A673 (cell line): ENCODE data around the gene COPS6. TPM values are rescaled to one million over a fixed set of nuclear protein-coding genes. Genes with fewer than 3 reads are reported as not detected.
A peak's percentile ranks its signal among the peaks of the same experiment; 100 is the strongest.

Source experiments
- Bru-seq: library from RNA; stranded (reverse); fragments of 400-500 nt; gene quantifications from one replicate; lab custom pipeline; 2021; lab: Mats Ljungman, UMichigan
- BruChase-seq, 2 experiments: library from RNA; stranded (reverse); fragments of 400-500 nt; gene quantifications; one replicate each; lab custom pipeline; 2021; lab: Mats Ljungman, UMichigan
- BruUV-seq: library from RNA; stranded (reverse); fragments of 400-500 nt; replicated peaks from 2 replicates; lab custom pipeline; 2021; lab: Mats Ljungman, UMichigan
- CTCF ChIA-PET: fragments of 300-600 bp; sonication (Branson Sonifier 250); formaldehyde crosslinking; loops from one replicate; lab custom pipeline; 2022; ENCODE audit warnings: antibody characterized with exemption; lab: Charles Lee
- POLR2A ChIA-PET: fragments of 300-600 bp; sonication (Branson Sonifier 250); formaldehyde crosslinking; loops from one replicate; lab custom pipeline; 2022; ENCODE audit warnings: antibody characterized with exemption; ENCODE audit not compliant: low non-redundant PET; lab: Charles Lee
- DNase-seq: peaks from one replicate; pipeline ENCODE4 v3.0.0-alpha.2; 2015; ENCODE audit warnings: low spot score
- H3K27ac ChIP-seq: fragments of 200-600 bp; sonication (generic); 2 replicates; pipeline ENCODE4 v1.5.1; 2016; ENCODE audit warnings: mixed run types, low read depth, mild to moderate bottlenecking, mixed read lengths, antibody characterized with exemption, low read length; ENCODE audit not compliant: poor library complexity, severe bottlenecking
- H3K27me3 ChIP-seq: fragments of 200-600 bp; sonication (generic); replicated peaks from 2 replicates; pipeline ENCODE4 v1.6.1; 2017; ENCODE audit warnings: mixed run types, low read depth, mild to moderate bottlenecking, mixed read lengths, antibody characterized with exemption, low read length; ENCODE audit not compliant: insufficient read depth, poor library complexity
- H3K36me3 ChIP-seq: fragments of 200-600 bp; sonication (generic); 2 replicates; pipeline ENCODE4 v1.6.1; 2016; ENCODE audit warnings: mixed run types, mild to moderate bottlenecking, mixed read lengths, antibody characterized with exemption, low read length; ENCODE audit not compliant: insufficient read depth, poor library complexity, severe bottlenecking
- H3K4me1 ChIP-seq: fragments of 200-600 bp; sonication (generic); 2 replicates; pipeline ENCODE4 v1.6.1; 2017; ENCODE audit warnings: mixed run types, mild to moderate bottlenecking, mixed read lengths, antibody characterized with exemption, low read length; ENCODE audit not compliant: insufficient read depth, poor library complexity, severe bottlenecking
- H3K4me3 ChIP-seq: fragments of 200-600 bp; sonication (generic); 2 replicates; pipeline ENCODE4 v1.5.1; 2016; ENCODE audit warnings: low read depth, mixed run types, mild to moderate bottlenecking, mixed read lengths, low read length; ENCODE audit not compliant: poor library complexity, severe bottlenecking
- H3K9me3 ChIP-seq: fragments of 200-600 bp; sonication (generic); 2 replicates; pipeline ENCODE4 v1.6.1; 2016; ENCODE audit warnings: mixed run types, low read depth, mild to moderate bottlenecking, mixed read lengths, antibody characterized with exemption, low read length; ENCODE audit not compliant: poor library complexity, severe bottlenecking
- CTCF ChIP-seq: fragments of 300-800, 200-600 bp; sonication (generic); conservative IDR thresholded peaks from 2 replicates; pipeline ENCODE4 v1.5.1; 2017; ENCODE audit warnings: low read depth, mild to moderate bottlenecking, antibody characterized with exemption, low read length, moderate library complexity, mixed read lengths
- EZH2 ChIP-seq: fragments of 200-600 bp; sonication (generic); IDR thresholded peaks from 2 replicates; pipeline ENCODE4 v1.6.1; 2017; ENCODE audit warnings: borderline replicate concordance, low read depth, mild to moderate bottlenecking, mixed read lengths, antibody characterized with exemption, low read length; ENCODE audit not compliant: poor library complexity, severe bottlenecking
- intact Hi-C: fragments of 100-400 bp; cut with micrococcal nuclease; formaldehyde crosslinking; loops from one replicate; pipeline ENCODE4 v1.10.0; 2022; ENCODE audit not compliant: unreplicated experiment
- long read RNA-seq: library from polyadenylated mRNA; stranded (forward); transcript quantifications from one replicate; pipeline ENCODE4 v2.0.0, GENCODE V29; 2022
- total RNA-seq: library from RNA; stranded (reverse); gene quantifications from 2 replicates; pipeline ENCODE4 v1.2.3, GENCODE V29; 2021

The COPS6 gene
- 155 and 166 TPM in 2 replicates for total RNA-seq
- percentile 83 among the genes with signal in this experiment for Bru-seq, nascent RNA
- BruChase-seq, experiment 1, labeled RNA remaining after a 2-hour chase, result percentile 89 among the genes with signal in this experiment
- BruChase-seq, experiment 2, labeled RNA remaining after a 6-hour chase, result percentile 93 among the genes with signal in this experiment
- long read RNA-seq, transcript COPS6-202 (10 exons, 1,107 nt), result minor isoform, 7 of 573 reads
- long read RNA-seq, transcript COPS6-201 (10 exons, 1,432 nt), result major isoform, 525 of 573 reads
- long read RNA-seq, partial matches to known transcripts, result 4 of 573 reads
- long read RNA-seq, other reads (novel, unspliced or antisense), result 37 of 573 reads

GRCh38 chr7:100088621-100089457, at the start of gene COPS6:
COPS6 (plus strand) TSS chr7:100088969; CDS start chr7:100088991, 22 bp downstream.
- DNase-seq, result peak; percentile 87
- intact Hi-C loops, result no loop called here
- CTCF ChIA-PET, result no interaction called here

GRCh38 chr7:100040575-100040974, 48.2 kb upstream of the COPS6 start:
- Histone ChIP-seq H3K36me3 (peaks cover 10% of the 10 kb centered on the region), H3K4me3 (no peak overlapping the region), H3K4me1 (no peaks in the 10 kb centered on the region), H3K9me3 (no peaks in the 10 kb centered on the region), H3K27ac (no peak overlapping the region), H3K27me3 (no peaks in the 10 kb centered on the region)
- ChIA-PET CTCF (no interaction called here), POLR2A (no interaction called here)
- no peak for TF ChIP-seq CTCF
- TF ChIP-seq EZH2, result no peak
- DNase-seq, result no peak
- BruUV-seq, result no TSS peak
- intact Hi-C loops, result loop anchor here (10.0 kb wide), 1 partner anchor 126 kb away; the partner anchor contains the start of gene TRIM4

More at GRCh38 chr7:100088621-100089457, at the start of gene COPS6:
- Histone ChIP-seq H3K27ac (peak within 1 kb of the TSS; percentile 91), H3K27me3 (no peaks in the 10 kb centered on the region), H3K36me3 (peaks cover 38% of the 10 kb centered on the region), H3K4me3 (peak within 1 kb of the TSS; percentile 94), H3K4me1 (peaks cover 39% of the 10 kb centered on the region), H3K9me3 (no peaks in the 10 kb centered on the region)
- POLR2A ChIA-PET, result no interaction called here
- no TSS peak for BruUV-seq
- TF ChIP-seq EZH2 (no peak), CTCF (no peak)

GRCh38 chr7:100044718-100045117, 44.1 kb upstream of the COPS6 start:
- intact Hi-C loops, result loop anchor here (10.0 kb wide), 1 partner anchor 130 kb away; the partner anchor contains the start of gene TRIM4
- no peak for DNase-seq
- Histone ChIP-seq H3K36me3 (no peaks in the 10 kb centered on the region), H3K9me3 (no peaks in the 10 kb centered on the region), H3K27ac (no peak overlapping the region), H3K27me3 (no peaks in the 10 kb centered on the region), H3K4me3 (no peak overlapping the region), H3K4me1 (peaks cover 3% of the 10 kb centered on the region)
- ChIA-PET POLR2A (no interaction called here), CTCF (no interaction called here)
- TF ChIP-seq EZH2 (no peak), CTCF (no peak)
- no TSS peak for BruUV-seq
